Fibroblast of lung (primary cell): ENCODE data around the gene WHRN. TPM values are rescaled to one million over a fixed set of nuclear protein-coding genes. Genes with fewer than 3 reads are reported as not detected.

Source experiments
- DNase-seq, 2 donors: peaks; one replicate each; pipeline versions ENCODE4 v3.0.0 to v3.0.0-alpha.2; 2010; ENCODE audit warnings: low read depth in 2 of 2
- H2AFZ ChIP-seq: 2 replicates; pipeline ENCODE4 v1.5.1; 2012; ENCODE audit warnings: low read length, control low read depth, inconsistent platforms
- H3K27ac ChIP-seq: 2 replicates; pipeline ENCODE4 v1.5.1; 2011; ENCODE audit warnings: low read length, control low read depth; ENCODE audit not compliant: insufficient read depth
- H3K27me3 ChIP-seq: 2 replicates; pipeline ENCODE4 v1.5.1; 2011; ENCODE audit warnings: mild to moderate bottlenecking, low read length; ENCODE audit not compliant: control insufficient read depth, insufficient read depth
- H3K36me3 ChIP-seq: 2 replicates; pipeline ENCODE4 v1.5.1; 2011; ENCODE audit warnings: low read length; ENCODE audit not compliant: control insufficient read depth, insufficient read depth
- H3K4me1 ChIP-seq: 2 replicates; pipeline ENCODE4 v1.5.1; 2011; ENCODE audit warnings: low read length; ENCODE audit not compliant: control insufficient read depth, insufficient read depth; ENCODE audit errors: extremely low read depth
- H3K4me2 ChIP-seq: 2 replicates; pipeline ENCODE4 v1.5.1; 2011; ENCODE audit warnings: low read length, control low read depth; ENCODE audit not compliant: insufficient read depth; ENCODE audit errors: extremely low read depth
- H3K4me3 ChIP-seq, 4 experiments: fragments of 200-600 bp in 1 of 4; sonication (generic) in 1 of 4; replicated peaks in 1 of 4; 2 replicates each; pipeline ENCODE4 v1.5.1; 2011 to 2016; ENCODE audit warnings: low read length in 4 of 4, low read depth in 3 of 4, mild to moderate bottlenecking in 3 of 4, control low read depth in 2 of 4, inconsistent platforms in 1 of 4, mixed read lengths in 1 of 4; ENCODE audit not compliant: insufficient read depth in 1 of 4; ENCODE audit errors: control extremely low read depth in 1 of 4
- H3K79me2 ChIP-seq: 2 replicates; pipeline ENCODE4 v1.5.1; 2012; ENCODE audit warnings: mild to moderate bottlenecking, low read length, inconsistent platforms; ENCODE audit not compliant: control insufficient read depth, insufficient read depth
- H3K9ac ChIP-seq: 2 replicates; pipeline ENCODE4 v1.5.1; 2011; ENCODE audit warnings: mild to moderate bottlenecking, low read length, control low read depth; ENCODE audit not compliant: insufficient read depth
- H3K9me3 ChIP-seq: 2 replicates; pipeline ENCODE4 v1.5.1; 2012; ENCODE audit warnings: low read depth, low read length; ENCODE audit not compliant: control insufficient read depth, insufficient read depth
- H4K20me1 ChIP-seq: 2 replicates; pipeline ENCODE4 v1.5.1; 2011; ENCODE audit warnings: low read length; ENCODE audit not compliant: control insufficient read depth, insufficient read depth; ENCODE audit errors: extremely low read depth
- EZH2 ChIP-seq: IDR thresholded peaks from 2 replicates; pipeline ENCODE4 v1.5.1; 2012; ENCODE audit warnings: low read length, control low read depth, mild to moderate bottlenecking; ENCODE audit errors: missing control alignments
- polyA plus RNA-seq, 2 donors: library from polyadenylated mRNA; depleted of rRNA in 1 of 2; stranded (reverse) in 1 of 2; unstranded in 1 of 2; fragments of >200 nt; gene quantifications; 2 replicates each; pipeline ENCODE4 v1.2.1, GENCODE V29; 2011 to 2012; ENCODE audit warnings: missing spikeins in 1 of 2
- total RNA-seq: library from RNA; depleted of rRNA; stranded (reverse); fragments of >200 nt; gene quantifications from 2 replicates; pipeline ENCODE4 v1.2.1, GENCODE V29; 2014
- TF ChIP-seq, protein P1 (sequence below), 2 donors: IDR thresholded peaks in 1 of 2; conservative IDR thresholded peaks in 1 of 2; 1 replicate in 1 of 2; 2 replicates in 1 of 2; pipeline ENCODE4 v1.5.1; 2011 to 2012; ENCODE audit warnings: low read length in 2 of 2, control low read depth in 1 of 2, inconsistent platforms in 1 of 2, low read depth in 1 of 2, mild to moderate bottlenecking in 1 of 2

Gene WHRN
- total and polyA plus RNA-seq, 2 donors (not counting 1 experiment from before 2014, with no cell fraction given) = 0.16 to 1.8 TPM

DNA sequence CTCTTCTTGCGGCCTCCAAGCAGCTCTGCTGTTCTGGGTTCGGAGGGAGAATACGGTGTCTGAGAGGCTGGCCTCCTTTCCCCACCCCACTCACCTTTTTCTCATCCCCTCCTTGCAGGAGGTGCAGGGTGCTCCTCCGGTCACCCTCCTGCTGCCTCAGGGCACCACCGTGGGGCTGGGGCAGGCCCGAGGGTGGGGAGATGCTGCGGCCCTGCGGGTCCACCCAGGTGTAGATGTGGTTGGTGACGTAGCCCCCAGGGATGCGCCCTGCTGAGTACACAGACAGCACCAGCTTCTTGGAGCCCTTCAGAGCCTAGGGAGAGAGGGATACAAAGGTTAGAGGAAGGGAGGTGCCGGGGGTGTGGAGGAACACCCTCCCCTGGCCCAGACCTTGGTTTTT, 26.8 kb downstream of the WHRN start:
- TF ChIP-seq, protein P1, sequence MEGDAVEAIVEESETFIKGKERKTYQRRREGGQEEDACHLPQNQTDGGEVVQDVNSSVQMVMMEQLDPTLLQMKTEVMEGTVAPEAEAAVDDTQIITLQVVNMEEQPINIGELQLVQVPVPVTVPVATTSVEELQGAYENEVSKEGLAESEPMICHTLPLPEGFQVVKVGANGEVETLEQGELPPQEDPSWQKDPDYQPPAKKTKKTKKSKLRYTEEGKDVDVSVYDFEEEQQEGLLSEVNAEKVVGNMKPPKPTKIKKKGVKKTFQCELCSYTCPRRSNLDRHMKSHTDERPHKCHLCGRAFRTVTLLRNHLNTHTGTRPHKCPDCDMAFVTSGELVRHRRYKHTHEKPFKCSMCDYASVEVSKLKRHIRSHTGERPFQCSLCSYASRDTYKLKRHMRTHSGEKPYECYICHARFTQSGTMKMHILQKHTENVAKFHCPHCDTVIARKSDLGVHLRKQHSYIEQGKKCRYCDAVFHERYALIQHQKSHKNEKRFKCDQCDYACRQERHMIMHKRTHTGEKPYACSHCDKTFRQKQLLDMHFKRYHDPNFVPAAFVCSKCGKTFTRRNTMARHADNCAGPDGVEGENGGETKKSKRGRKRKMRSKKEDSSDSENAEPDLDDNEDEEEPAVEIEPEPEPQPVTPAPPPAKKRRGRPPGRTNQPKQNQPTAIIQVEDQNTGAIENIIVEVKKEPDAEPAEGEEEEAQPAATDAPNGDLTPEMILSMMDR (conservative IDR thresholded peaks at IDR 0.05 in 1 of 2, IDR thresholded peaks at IDR 0.05 in 1 of 2; ENCODE audit: low read depth in 1 of 2, low read length in 2 of 2) = no peak
- no peak for TF ChIP-seq EZH2
- no peaks in the 10 kb centered on the region for H3K36me3 ChIP-seq
- no peak overlapping the region for H3K9ac ChIP-seq
- no peaks in the 10 kb centered on the region for H3K4me1 ChIP-seq
- no peak overlapping the region for H3K27ac ChIP-seq
- peaks cover 3% of the 10 kb centered on the region for H3K27me3 ChIP-seq
- no peaks in the 10 kb centered on the region for H3K79me2 ChIP-seq
- no peaks in the 10 kb centered on the region for H4K20me1 ChIP-seq
- H3K4me2 ChIP-seq = no peak overlapping the region
- H2AFZ ChIP-seq = no peak overlapping the region
- DNase-seq = no peak
- no peaks in the 10 kb centered on the region for H3K9me3 ChIP-seq
- no peak overlapping the region for H3K4me3 ChIP-seq

- TF ChIP-seq EZH2 = no peak
- TF ChIP-seq, protein P1 (conservative IDR thresholded peaks at IDR 0.05 in 1 of 2, IDR thresholded peaks at IDR 0.05 in 1 of 2; ENCODE audit: low read depth in 1 of 2, low read length in 2 of 2) = no peak
- no peak overlapping the region for H3K4me3 ChIP-seq
- H3K9ac ChIP-seq = no peak overlapping the region
- H3K4me2 ChIP-seq = no peak overlapping the region
- no peaks in the 10 kb centered on the region for H3K36me3 ChIP-seq
- H3K27me3 ChIP-seq = peaks cover 3% of the 10 kb centered on the region
- no peaks in the 10 kb centered on the region for H3K4me1 ChIP-seq
- no peak overlapping the region for H2AFZ ChIP-seq
- no peak overlapping the region for H3K27ac ChIP-seq
- H3K79me2 ChIP-seq = no peaks in the 10 kb centered on the region
- no peak for DNase-seq
- no peaks in the 10 kb centered on the region for H4K20me1 ChIP-seq
- no peaks in the 10 kb centered on the region for H3K9me3 ChIP-seq
These were observed 27.6 kb downstream of the WHRN start for GRCh38 chr9:114477642-114478041.

DNA sequence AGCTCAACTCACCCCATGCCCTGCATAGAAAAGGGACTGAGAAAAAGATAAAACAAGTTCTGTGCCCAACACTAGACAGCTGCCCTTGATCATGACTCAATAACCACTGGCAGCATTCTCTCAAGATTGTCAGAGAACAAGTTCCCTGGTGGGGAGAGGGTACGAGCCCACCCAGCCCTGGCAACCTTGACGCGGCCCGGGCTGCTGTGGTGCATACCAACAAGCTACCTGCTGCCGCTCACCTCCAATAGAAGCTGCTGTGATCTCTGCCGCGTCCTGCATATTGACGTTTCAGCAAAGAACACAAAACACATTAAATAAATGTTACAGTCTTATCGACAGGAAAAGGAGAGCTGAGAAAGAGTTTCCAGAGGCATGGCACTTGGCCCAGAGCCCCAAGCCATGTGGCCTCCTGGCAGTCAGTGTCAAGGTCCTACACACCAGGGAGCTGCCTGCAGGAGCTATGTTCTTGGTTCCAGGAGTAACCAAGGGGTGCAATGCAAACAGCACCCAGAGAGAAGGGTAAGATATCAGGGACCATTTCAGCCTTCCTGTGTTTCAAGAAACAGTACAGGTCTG, 28.3 kb downstream of the WHRN start:
- no peak for DNase-seq
- Histone ChIP-seq H3K9me3 (no peaks in the 10 kb centered on the region), H4K20me1 (no peaks in the 10 kb centered on the region), H3K4me1 (no peaks in the 10 kb centered on the region), H3K79me2 (no peaks in the 10 kb centered on the region), H3K27me3 (no peaks in the 10 kb centered on the region), H3K36me3 (no peaks in the 10 kb centered on the region), H3K4me2 (no peak overlapping the region), H3K4me3 (no peak overlapping the region), H3K9ac (no peak overlapping the region), H3K27ac (no peak overlapping the region), H2AFZ (no peak overlapping the region)
- TF ChIP-seq, protein P1 (conservative IDR thresholded peaks at IDR 0.05 in 1 of 2, IDR thresholded peaks at IDR 0.05 in 1 of 2; ENCODE audit: low read depth in 1 of 2, low read length in 2 of 2) = no peak
- TF ChIP-seq EZH2 = no peak
